ENCODE data around the gene MRPL40.

Gene MRPL40

DNA sequence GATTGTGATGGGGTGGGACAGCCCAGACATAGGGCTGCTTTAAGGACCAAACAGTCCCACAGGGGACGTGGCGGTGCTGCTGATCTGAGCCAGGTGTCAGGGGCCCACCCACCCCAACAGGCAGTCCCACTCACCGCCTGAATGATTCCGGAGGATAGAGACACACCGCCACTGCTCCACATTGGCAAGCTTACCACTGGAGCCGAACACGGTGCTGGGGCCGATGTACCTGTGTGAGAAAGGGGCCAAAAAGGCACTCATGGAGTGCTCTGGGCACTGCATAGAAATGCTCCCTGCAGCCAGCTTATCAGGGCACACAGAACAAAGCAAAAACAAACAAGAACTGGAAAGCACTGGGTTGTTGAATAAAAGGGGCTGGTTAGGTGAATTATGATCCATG is 26.7 kb upstream of the MRPL40 start:
- no peaks in the 10 kb centered on the region for H3K27me3 ChIP-seq (ENCODE audit: control insufficient read depth, insufficient read depth, low read length)
- no peak overlapping the region for H3K9ac ChIP-seq
- H3K4me3 ChIP-seq (ENCODE audit: low read depth, low read length): no peak overlapping the region
- H3K4me1 ChIP-seq: no peaks in the 10 kb centered on the region
- H3K4me2 ChIP-seq (ENCODE audit: low read length): no peak overlapping the region
- no peak overlapping the region for H2AFZ ChIP-seq
- H3K27ac ChIP-seq: peak overlapping the region; percentile 76
- H3K9me3 ChIP-seq (ENCODE audit: control insufficient read depth, low read length): no peaks in the 10 kb centered on the region
- H3K79me2 ChIP-seq: peaks cover 2% of the 10 kb centered on the region
- TF ChIP-seq CTCF (IDR thresholded peaks at IDR 0.05): no peak
- no peaks in the 10 kb centered on the region for H3K36me3 ChIP-seq (ENCODE audit: control insufficient read depth, insufficient read depth, low read length)

- Histone ChIP-seq H3K4me3 (ENCODE audit: low read depth, low read length) (peak overlapping the region; percentile 24), H3K79me2 (peaks cover 2% of the 10 kb centered on the region), H3K27ac (peak overlapping the region; percentile 76), H3K9ac (no peak overlapping the region), H3K9me3 (ENCODE audit: control insufficient read depth, low read length) (no peaks in the 10 kb centered on the region), H3K4me1 (no peaks in the 10 kb centered on the region), H3K36me3 (ENCODE audit: control insufficient read depth, insufficient read depth, low read length) (no peaks in the 10 kb centered on the region), H3K4me2 (ENCODE audit: low read length) (peak overlapping the region; percentile 58), H3K27me3 (ENCODE audit: control insufficient read depth, insufficient read depth, low read length) (no peaks in the 10 kb centered on the region), H2AFZ (no peak overlapping the region)
- TF ChIP-seq CTCF (IDR thresholded peaks at IDR 0.05): no peak
Observed at GRCh38 chr22:19406281-19406811, 26.0 kb upstream of the MRPL40 start.

DNA sequence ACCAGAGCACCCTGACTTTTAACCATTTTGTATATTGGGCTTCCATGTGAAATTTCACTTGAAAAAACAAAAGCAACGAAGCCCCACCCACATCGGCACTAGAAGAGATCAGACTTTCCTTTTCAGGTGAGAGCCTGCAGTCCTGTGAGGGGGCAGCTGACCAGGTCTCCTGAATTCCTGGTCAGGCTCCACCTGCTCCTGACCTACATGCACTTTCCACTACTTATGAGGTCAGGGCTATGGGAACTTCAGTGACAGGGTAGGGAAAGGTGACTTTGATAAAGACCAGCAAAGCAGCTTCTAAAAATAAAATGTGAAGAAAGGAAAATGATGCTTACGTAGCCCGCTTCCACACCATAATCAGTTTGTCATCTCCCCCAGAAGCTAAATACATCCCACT is 25.5 kb upstream of the MRPL40 start:
- H3K4me1 ChIP-seq: no peaks in the 10 kb centered on the region
- no peak overlapping the region for H2AFZ ChIP-seq
- peak overlapping the region; percentile 58 for H3K4me2 ChIP-seq (ENCODE audit: low read length)
- H3K9ac ChIP-seq: no peak overlapping the region
- H3K9me3 ChIP-seq (ENCODE audit: control insufficient read depth, low read length): no peaks in the 10 kb centered on the region
- no peaks in the 10 kb centered on the region for H3K27me3 ChIP-seq (ENCODE audit: control insufficient read depth, insufficient read depth, low read length)
- no peak for TF ChIP-seq CTCF (IDR thresholded peaks at IDR 0.05)
- H3K27ac ChIP-seq: peak overlapping the region; percentile 76
- H3K4me3 ChIP-seq (ENCODE audit: low read depth, low read length): peak overlapping the region; percentile 24
- H3K79me2 ChIP-seq: no peaks in the 10 kb centered on the region
- no peaks in the 10 kb centered on the region for H3K36me3 ChIP-seq (ENCODE audit: control insufficient read depth, insufficient read depth, low read length)

DNA sequence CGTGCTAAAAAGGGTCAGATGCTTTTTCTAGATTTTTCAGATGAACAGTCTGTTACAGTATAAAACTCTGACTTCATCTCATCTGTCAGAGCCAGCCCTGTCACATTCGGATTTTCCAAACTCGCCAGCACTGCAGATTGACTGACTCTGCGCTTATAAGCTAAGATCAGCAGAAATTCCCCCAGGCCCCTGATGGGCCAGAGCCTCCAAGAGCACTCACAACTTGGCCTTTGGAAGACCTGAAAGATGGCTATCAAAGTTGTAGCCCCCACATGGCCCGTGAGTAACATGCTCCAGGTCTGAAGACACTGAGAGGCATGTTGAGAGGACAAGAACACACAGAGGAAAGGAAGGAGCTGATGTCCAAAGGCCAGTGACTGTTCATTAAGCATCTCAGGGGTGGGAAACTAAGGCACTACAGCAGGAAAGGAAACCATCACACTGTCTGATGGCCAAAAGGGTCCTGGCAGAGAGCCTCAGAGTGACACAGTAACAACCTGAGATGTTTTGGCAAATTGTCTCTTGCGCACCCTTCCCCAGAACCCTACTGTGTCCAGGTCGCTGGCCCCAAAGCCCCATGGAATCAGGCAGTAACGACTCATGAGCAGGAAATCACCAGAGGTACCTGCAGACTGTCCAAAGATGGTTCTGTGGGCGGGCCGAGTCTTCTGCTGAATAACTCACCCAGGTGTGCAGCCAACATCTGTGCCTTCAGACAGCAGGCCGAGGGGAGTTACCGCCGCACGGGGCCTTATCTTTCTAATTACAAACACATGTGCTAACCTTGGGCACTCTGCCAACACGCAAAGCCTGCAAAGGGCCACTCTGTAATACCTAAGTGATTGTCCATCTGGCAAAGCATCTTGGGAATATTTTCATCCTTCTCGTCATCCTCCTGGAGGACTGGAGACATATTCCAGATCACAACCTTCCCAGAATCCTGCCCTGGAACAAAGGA is 24.4 kb upstream of the MRPL40 start:
- no peaks in the 10 kb centered on the region for H3K36me3 ChIP-seq (ENCODE audit: control insufficient read depth, insufficient read depth, low read length)

More for the DNA sequence above, 24.4 kb upstream of the MRPL40 start:
- peak overlapping the region; percentile 24 for H3K4me3 ChIP-seq (ENCODE audit: low read depth, low read length)
- no peak overlapping the region for H3K9ac ChIP-seq
- no peak for TF ChIP-seq CTCF (IDR thresholded peaks at IDR 0.05)
- H2AFZ ChIP-seq: no peak overlapping the region
- H3K27me3 ChIP-seq (ENCODE audit: control insufficient read depth, insufficient read depth, low read length): no peaks in the 10 kb centered on the region
- H3K4me1 ChIP-seq: peaks cover 3% of the 10 kb centered on the region
- peak overlapping the region; percentile 76 for H3K27ac ChIP-seq
- no peaks in the 10 kb centered on the region for H3K9me3 ChIP-seq (ENCODE audit: control insufficient read depth, low read length)
- peak overlapping the region; percentile 58 for H3K4me2 ChIP-seq (ENCODE audit: low read length)
- no peaks in the 10 kb centered on the region for H3K79me2 ChIP-seq

All from parathyroid adenoma (tissue), 2 donors.